CD4-positive, alpha-beta T cell treated with Interleukin-17A for 1 hour (primary cell): ENCODE measurements around the gene ZNF764.
"Not testable (repeated sequence)": the region's sequence is repeated elsewhere in the genome, so short reads cannot be mapped to it uniquely, and the experiment has no call there.

Experiments used
- DNase-seq: peaks from one replicate; pipeline ENCODE4 v3.0.0-alpha.2; 2020

The ZNF764 gene

GRCh38 chr16:30526137-30526822 lies 31.9 kb downstream of the ZNF764 start, which contains the start of gene ZNF768:
ZNF768 (minus strand) TSS chr16:30526566; CDS start chr16:30526413, 153 bp downstream.
- no peak for DNase-seq

GRCh38 chr16:30525844-30526136 lies 32.4 kb downstream of the ZNF764 start:
- no peak for DNase-seq

GRCh38 chr16:30524575-30525568 lies 33.3 kb downstream of the ZNF764 start:
- DNase-seq, result no peak

GRCh38 chr16:30523768-30524574 lies 34.2 kb downstream of the ZNF764 start:
- DNase-seq, result no peak

GRCh38 chr16:30522702-30523463 lies 35.3 kb downstream of the ZNF764 start:
- DNase-seq, result not testable (repeated sequence)

GRCh38 chr16:30521873-30522641 lies 36.1 kb downstream of the ZNF764 start:
- DNase-seq, result no peak

- no peak for DNase-seq
Measured at GRCh38 chr16:30521476-30521872, 36.7 kb downstream of the ZNF764 start.

GRCh38 chr16:30519120-30520049 lies 38.8 kb downstream of the ZNF764 start:
- DNase-seq, result no peak

GRCh38 chr16:30518552-30518951 lies 39.6 kb downstream of the ZNF764 start:
- DNase-seq, result no peak

GRCh38 chr16:30515275-30515674 lies 42.9 kb downstream of the ZNF764 start:
- no peak for DNase-seq

GRCh38 chr16:30511509-30511908 lies 46.7 kb downstream of the ZNF764 start:
- DNase-seq, result no peak

GRCh38 chr16:30510376-30510938 lies 47.7 kb downstream of the ZNF764 start:
- no peak for DNase-seq

- DNase-seq, result no peak
Measured at GRCh38 chr16:30509081-30509765, 49.0 kb downstream of the ZNF764 start.
